Prostate gland (tissue), 2 donors: ENCODE data around the gene C9orf43.
"Not testable (repeated sequence)": the region's sequence is repeated elsewhere in the genome, so short reads cannot be mapped to it uniquely, and the experiment has no call there.

Source experiments
- POLR2A ChIP-seq: fragments of 450-650 bp; IDR thresholded peaks from one replicate; pipeline ENCODE4 v1.6.1; 2016; ENCODE audit warnings: antibody characterized with exemption, mild to moderate bottlenecking
- POLR2AphosphoS5 ChIP-seq: sonication (generic); formaldehyde crosslinking; IDR thresholded peaks from one replicate; pipeline ENCODE4 v1.6.1; 2017; ENCODE audit warnings: antibody characterized with exemption
- TF ChIP-seq, protein P1 (sequence below), 4 experiments: fragments of 200-600 bp in 2 of 4; fragments of 450-650 bp in 2 of 4; sonication (generic) in 2 of 4; IDR thresholded peaks; 1 replicate in 3 of 4; 2 replicates in 1 of 4; pipeline ENCODE4 v1.5.1; 2016 to 2019; ENCODE audit warnings: antibody characterized with exemption in 4 of 4, mild to moderate bottlenecking in 2 of 4, moderate library complexity in 2 of 4

DNA sequence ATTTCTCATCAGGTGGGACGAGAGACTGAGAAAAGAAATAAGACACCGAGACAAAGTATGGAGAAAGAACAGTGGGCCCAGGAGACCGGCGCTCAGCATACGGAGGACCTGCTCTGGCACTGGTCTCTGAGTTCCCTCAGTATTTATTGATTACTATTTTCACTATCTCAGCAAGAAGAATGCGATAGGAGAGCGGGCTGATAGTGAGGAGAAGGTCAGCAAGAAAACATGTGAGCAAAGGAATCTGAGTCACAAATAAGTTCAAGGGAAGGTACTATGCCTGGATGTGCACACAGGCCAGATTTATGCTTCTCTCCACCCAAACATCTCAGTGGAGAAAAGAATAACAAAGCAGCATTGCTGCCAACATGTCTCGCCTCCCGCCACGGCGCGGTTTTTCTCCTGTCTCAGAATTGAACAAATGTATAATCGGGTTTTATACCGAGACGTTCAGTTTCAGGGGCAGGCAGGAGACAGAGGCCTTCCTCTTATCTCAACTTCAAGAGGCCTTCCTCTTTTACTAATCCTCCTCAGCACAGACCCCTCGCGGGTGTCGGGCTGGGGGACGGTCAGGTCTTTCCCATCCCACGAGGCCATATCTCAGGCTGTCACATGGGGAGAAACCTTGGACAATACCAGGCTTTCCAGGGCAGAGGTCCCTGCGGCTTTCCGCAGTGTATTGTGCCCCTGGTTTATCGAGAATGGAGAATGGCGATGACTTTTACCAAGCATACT is 31.3 kb upstream of the C9orf43 start:
- TF ChIP-seq, protein P1, sequence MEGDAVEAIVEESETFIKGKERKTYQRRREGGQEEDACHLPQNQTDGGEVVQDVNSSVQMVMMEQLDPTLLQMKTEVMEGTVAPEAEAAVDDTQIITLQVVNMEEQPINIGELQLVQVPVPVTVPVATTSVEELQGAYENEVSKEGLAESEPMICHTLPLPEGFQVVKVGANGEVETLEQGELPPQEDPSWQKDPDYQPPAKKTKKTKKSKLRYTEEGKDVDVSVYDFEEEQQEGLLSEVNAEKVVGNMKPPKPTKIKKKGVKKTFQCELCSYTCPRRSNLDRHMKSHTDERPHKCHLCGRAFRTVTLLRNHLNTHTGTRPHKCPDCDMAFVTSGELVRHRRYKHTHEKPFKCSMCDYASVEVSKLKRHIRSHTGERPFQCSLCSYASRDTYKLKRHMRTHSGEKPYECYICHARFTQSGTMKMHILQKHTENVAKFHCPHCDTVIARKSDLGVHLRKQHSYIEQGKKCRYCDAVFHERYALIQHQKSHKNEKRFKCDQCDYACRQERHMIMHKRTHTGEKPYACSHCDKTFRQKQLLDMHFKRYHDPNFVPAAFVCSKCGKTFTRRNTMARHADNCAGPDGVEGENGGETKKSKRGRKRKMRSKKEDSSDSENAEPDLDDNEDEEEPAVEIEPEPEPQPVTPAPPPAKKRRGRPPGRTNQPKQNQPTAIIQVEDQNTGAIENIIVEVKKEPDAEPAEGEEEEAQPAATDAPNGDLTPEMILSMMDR (IDR thresholded peaks at IDR 0.05): not testable (repeated sequence)
- TF ChIP-seq POLR2A, POLR2AphosphoS5: not testable (repeated sequence)
